NB4 (cell line): ENCODE results near the gene AGBL2.

Experiments used
- CTCF ChIP-seq: IDR thresholded peaks from one replicate; pipeline ENCODE4 v1.5.1; 2012; ENCODE audit warnings: low read depth, low read length
- POLR2A ChIP-seq: IDR thresholded peaks from 2 replicates; pipeline ENCODE4 v1.6.1; 2011; ENCODE audit warnings: mild to moderate bottlenecking; ENCODE audit not compliant: insufficient read length; ENCODE audit errors: extremely low read depth
- TF ChIP-seq, protein P1 (sequence below): IDR thresholded peaks from 2 replicates; pipeline ENCODE4 v1.6.1; 2011; ENCODE audit warnings: low read depth, low read length

DNA sequence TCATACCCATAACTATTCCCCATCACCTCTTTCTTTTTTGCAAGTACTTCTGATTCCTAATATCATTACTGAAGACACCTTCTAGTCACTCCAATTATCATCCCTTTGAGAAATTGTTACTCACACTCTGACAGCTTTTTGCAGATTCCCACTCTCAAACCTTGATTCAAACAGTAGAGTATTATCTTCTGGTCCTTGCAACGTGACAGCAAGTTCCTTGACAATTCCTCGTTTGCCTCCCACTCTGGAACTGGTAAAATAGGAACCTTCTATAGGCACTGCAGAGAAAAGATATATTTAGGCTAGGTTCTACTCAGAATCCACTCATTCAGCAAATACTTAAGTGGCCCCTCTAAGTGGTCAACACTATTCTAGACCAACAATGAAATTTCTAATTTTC lies 23.2 kb downstream of the AGBL2 start:
- TF ChIP-seq CTCF (no peak), POLR2A (no peak)
- TF ChIP-seq, protein P1, sequence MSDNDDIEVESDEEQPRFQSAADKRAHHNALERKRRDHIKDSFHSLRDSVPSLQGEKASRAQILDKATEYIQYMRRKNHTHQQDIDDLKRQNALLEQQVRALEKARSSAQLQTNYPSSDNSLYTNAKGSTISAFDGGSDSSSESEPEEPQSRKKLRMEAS = no peak
